ENCODE data around the gene MAP3K1. TPM values are rescaled to one million over a fixed set of nuclear protein-coding genes. Genes with fewer than 3 reads are reported as not detected.

Gene MAP3K1
- total and polyA plus RNA-seq, 4 donors: 2.4 to 15.4 (median 6.7) TPM

- Histone ChIP-seq H3K36me3 (ENCODE audit: control insufficient read depth in 4 of 4, insufficient read depth in 3 of 4, low read depth in 1 of 4, low read length in 3 of 4) (no peaks in the 10 kb centered on the region), H3K4me1 (ENCODE audit: control insufficient read depth in 4 of 4, insufficient read depth in 4 of 4, low read length in 3 of 4) (peaks cover 0 to 23% (median 3%) of the 10 kb centered on the region in 4 donors), H3K27me3 (ENCODE audit: control insufficient read depth in 4 of 4, insufficient read depth in 4 of 4, low read length in 3 of 4) (no peaks in the 10 kb centered on the region), H3K27ac (ENCODE audit: low read depth in 1 of 2, low read length in 2 of 2) (no peak overlapping the region), H3K4me3 (ENCODE audit: low read depth in 1 of 3, low read length in 3 of 3) (no peak overlapping the region), H3K9me3 (ENCODE audit: control insufficient read depth in 4 of 4, low read length in 3 of 4) (no peaks in the 10 kb centered on the region), H3K9ac (ENCODE audit: low read depth in 1 of 2, low read length in 2 of 2) (no peak overlapping the region)
- no peak for DNase-seq (ENCODE audit: low spot score)
- TF ChIP-seq REST (IDR thresholded peaks at IDR 0.05) (no peak), RXRA (IDR thresholded peaks at IDR 0.05) (no peak), FOXA2 (IDR thresholded peaks at IDR 0.05) (no peak), ATF3 (IDR thresholded peaks at IDR 0.05) (no peak), MAX (IDR thresholded peaks at IDR 0.05) (no peak), ZBTB33 (IDR thresholded peaks at IDR 0.05) (no peak), HNF4G (IDR thresholded peaks at IDR 0.05) (no peak), CTCF (IDR thresholded peaks at IDR 0.05; ENCODE audit: low read depth, low read length, missing input control) (no peak), SP1 (IDR thresholded peaks at IDR 0.05) (no peak), NR2F2 (IDR thresholded peaks at IDR 0.05) (no peak), FOXA1 (IDR thresholded peaks at IDR 0.05) (no peak), JUND (IDR thresholded peaks at IDR 0.05) (no peak), RAD21 (IDR thresholded peaks at IDR 0.05) (no peak), YY1 (IDR thresholded peaks at IDR 0.05) (no peak), TAF1 (conservative IDR thresholded peaks at IDR 0.05) (no peak), EGR1 (IDR thresholded peaks at IDR 0.05; ENCODE audit: low read depth in 2 of 2) (no peak)
These were observed 8.7 kb downstream of the MAP3K1 start for GRCh38 chr5:56824019-56824418.

- Histone ChIP-seq H3K4me1 (ENCODE audit: control insufficient read depth in 4 of 4, insufficient read depth in 4 of 4, low read length in 3 of 4) (peaks cover 0 to 23% (median 1%) of the 10 kb centered on the region in 4 donors), H3K27ac (ENCODE audit: low read depth in 1 of 2, low read length in 2 of 2) (no peak overlapping the region), H3K4me3 (ENCODE audit: low read depth in 1 of 3, low read length in 3 of 3) (no peak overlapping the region), H3K9ac (ENCODE audit: low read depth in 1 of 2, low read length in 2 of 2) (no peak overlapping the region), H3K9me3 (ENCODE audit: control insufficient read depth in 4 of 4, low read length in 3 of 4) (no peaks in the 10 kb centered on the region), H3K27me3 (ENCODE audit: control insufficient read depth in 4 of 4, insufficient read depth in 4 of 4, low read length in 3 of 4) (no peaks in the 10 kb centered on the region), H3K36me3 (ENCODE audit: control insufficient read depth in 4 of 4, insufficient read depth in 3 of 4, low read depth in 1 of 4, low read length in 3 of 4) (no peaks in the 10 kb centered on the region)
- 87% methylated on average over 3 of the region's 3 CpGs for WGBS
- no peak for DNase-seq (ENCODE audit: low spot score)
- TF ChIP-seq RAD21 (IDR thresholded peaks at IDR 0.05) (no peak), TAF1 (conservative IDR thresholded peaks at IDR 0.05) (no peak), GABPA (IDR thresholded peaks at IDR 0.05 in 1 of 2, conservative IDR thresholded peaks at IDR 0.05 in 1 of 2) (no peak), MAX (IDR thresholded peaks at IDR 0.05) (no peak), HNF4A (conservative IDR thresholded peaks at IDR 0.05) (no peak), JUND (IDR thresholded peaks at IDR 0.05) (no peak), NR2F2 (IDR thresholded peaks at IDR 0.05) (no peak), ZBTB33 (IDR thresholded peaks at IDR 0.05) (no peak), FOXA2 (IDR thresholded peaks at IDR 0.05) (no peak), FOXA1 (IDR thresholded peaks at IDR 0.05) (no peak), EGR1 (IDR thresholded peaks at IDR 0.05; ENCODE audit: low read depth in 2 of 2) (no peak)
These were observed 10.0 kb downstream of the MAP3K1 start for GRCh38 chr5:56825222-56825824.
